Neutrophil (primary cell): ENCODE measurements around the gene HACD4.

Experiments used
- H3K27ac ChIP-seq: fragments of 200-600 bp; sonication (generic); 2 replicates; pipeline ENCODE4 v1.5.1; 2016; ENCODE audit warnings: mild to moderate bottlenecking, moderate library complexity
- H3K27me3 ChIP-seq: fragments of 200-600 bp; sonication (generic); 2 replicates; pipeline ENCODE4 v1.6.0; 2016; ENCODE audit warnings: mild to moderate bottlenecking
- H3K36me3 ChIP-seq: fragments of 200-600 bp; sonication (generic); 2 replicates; pipeline ENCODE4 v1.5.1; 2017
- H3K4me1 ChIP-seq, 2 experiments: fragments of 200-600 bp in 1 of 2; sonication (generic) in 1 of 2; 1 replicate in 1 of 2; 2 replicates in 1 of 2; pipeline versions ENCODE4 v1.5.1 to v1.6.1; 2013 to 2016; ENCODE audit warnings: low read depth in 1 of 2, low read length in 1 of 2, mild to moderate bottlenecking in 1 of 2, moderate library complexity in 1 of 2; ENCODE audit not compliant: control insufficient read depth in 1 of 2, insufficient read depth in 1 of 2
- H3K4me3 ChIP-seq, 2 experiments: fragments of 200-600 bp in 1 of 2; sonication (generic) in 1 of 2; 1 replicate in 1 of 2; 2 replicates in 1 of 2; pipeline ENCODE4 v1.5.1; 2013 to 2016; ENCODE audit warnings: low read depth in 1 of 2, low read length in 1 of 2, mild to moderate bottlenecking in 1 of 2, moderate library complexity in 1 of 2
- H3K9me3 ChIP-seq: fragments of 200-600 bp; sonication (generic); 2 replicates; pipeline ENCODE4 v1.5.1; 2016
- TF ChIP-seq, protein P1 (sequence below): fragments of 200-600 bp; sonication (generic); IDR thresholded peaks from 2 replicates; pipeline ENCODE4 v1.5.1; 2016; ENCODE audit warnings: antibody characterized with exemption

The HACD4 gene

DNA sequence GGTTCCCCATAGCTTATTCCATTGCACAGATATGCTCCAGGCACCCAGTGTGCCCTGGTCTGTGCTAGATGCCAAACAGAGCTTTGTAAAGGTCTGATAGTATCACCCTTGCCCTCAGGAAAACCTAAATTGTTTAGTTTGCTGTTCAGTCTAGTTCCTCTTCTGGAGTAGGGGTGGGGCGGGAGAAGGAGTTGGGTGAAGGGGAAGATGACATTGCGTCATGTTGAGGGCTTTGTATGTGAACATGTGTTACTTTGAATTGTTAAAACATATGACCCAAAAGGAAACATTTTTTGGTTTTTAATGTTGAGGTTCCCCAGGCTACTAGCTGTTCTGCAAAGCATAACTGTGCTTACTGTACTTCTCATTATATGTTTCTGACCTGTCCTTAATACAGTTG is 40.6 kb downstream of the HACD4 start:
- Histone ChIP-seq H3K36me3 (peaks cover under 1% of the 10 kb centered on the region), H3K27ac (peak overlapping the region; percentile 92), H3K9me3 (no peaks in the 10 kb centered on the region), H3K4me1 (peaks cover 42 to 52% of the 10 kb centered on the region in 2 experiments), H3K4me3 (peak overlapping the region; percentile 36 to 51), H3K27me3 (no peaks in the 10 kb centered on the region)
- TF ChIP-seq, protein P1, sequence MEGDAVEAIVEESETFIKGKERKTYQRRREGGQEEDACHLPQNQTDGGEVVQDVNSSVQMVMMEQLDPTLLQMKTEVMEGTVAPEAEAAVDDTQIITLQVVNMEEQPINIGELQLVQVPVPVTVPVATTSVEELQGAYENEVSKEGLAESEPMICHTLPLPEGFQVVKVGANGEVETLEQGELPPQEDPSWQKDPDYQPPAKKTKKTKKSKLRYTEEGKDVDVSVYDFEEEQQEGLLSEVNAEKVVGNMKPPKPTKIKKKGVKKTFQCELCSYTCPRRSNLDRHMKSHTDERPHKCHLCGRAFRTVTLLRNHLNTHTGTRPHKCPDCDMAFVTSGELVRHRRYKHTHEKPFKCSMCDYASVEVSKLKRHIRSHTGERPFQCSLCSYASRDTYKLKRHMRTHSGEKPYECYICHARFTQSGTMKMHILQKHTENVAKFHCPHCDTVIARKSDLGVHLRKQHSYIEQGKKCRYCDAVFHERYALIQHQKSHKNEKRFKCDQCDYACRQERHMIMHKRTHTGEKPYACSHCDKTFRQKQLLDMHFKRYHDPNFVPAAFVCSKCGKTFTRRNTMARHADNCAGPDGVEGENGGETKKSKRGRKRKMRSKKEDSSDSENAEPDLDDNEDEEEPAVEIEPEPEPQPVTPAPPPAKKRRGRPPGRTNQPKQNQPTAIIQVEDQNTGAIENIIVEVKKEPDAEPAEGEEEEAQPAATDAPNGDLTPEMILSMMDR: no peak

DNA sequence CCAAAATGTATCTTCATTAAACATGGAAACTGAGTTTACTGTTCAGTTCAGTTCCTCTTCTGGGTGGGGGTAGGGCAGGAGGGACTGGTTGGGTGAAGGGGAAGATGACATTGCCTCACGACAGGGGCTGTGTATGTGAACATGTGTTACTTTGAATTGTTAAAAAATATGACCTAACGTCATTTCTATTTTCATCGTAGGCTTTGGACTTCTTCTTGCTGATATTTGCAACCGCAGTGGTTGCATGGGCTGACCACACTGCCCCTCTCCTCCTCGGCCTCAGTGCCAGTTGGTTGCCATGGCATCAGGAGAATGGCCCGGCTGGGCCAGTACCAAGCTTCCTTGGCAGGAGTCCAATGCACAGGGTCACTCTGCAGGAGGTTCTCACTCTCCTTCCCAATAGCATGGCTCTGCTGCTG is 41.5 kb downstream of the HACD4 start:
- no peaks in the 10 kb centered on the region for H3K9me3 ChIP-seq
- H3K27me3 ChIP-seq: no peaks in the 10 kb centered on the region
- peak overlapping the region; percentile 36 to 51 for H3K4me3 ChIP-seq
- peaks cover 47 to 61% of the 10 kb centered on the region in 2 experiments for H3K4me1 ChIP-seq
- TF ChIP-seq, protein P1: no peak
- H3K27ac ChIP-seq: peak overlapping the region; percentile 92
- H3K36me3 ChIP-seq: no peaks in the 10 kb centered on the region

DNA sequence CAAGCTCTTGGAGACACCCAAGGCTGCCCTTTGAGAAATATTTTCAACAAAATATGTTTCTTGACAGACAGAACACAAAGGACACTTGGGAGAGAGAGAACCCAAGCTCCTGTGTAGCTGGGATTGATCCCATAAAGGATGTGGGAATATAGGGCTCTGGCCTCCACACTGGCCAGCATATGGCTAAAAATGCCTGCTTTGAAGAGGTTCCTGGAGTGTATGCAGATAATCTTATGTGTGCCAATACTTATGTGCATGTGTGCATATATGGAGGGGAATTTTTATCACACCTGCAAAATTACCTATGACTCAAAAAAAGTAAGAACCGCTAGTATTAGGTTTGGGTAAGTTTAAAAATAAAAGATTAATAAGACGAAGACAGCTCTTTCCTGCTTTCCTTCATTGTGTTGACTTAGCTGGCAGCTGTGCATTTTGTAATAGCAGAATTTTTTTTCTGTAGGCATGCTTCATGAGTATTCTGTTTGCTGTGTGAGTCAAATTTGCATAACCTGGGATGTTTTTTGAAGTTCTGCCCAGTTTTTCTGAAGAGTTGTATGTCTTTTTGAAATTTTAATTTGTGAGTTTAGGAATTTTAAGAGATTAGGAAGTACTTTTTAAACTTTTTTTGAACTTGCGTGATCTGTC is 42.6 kb downstream of the HACD4 start:
- H3K27ac ChIP-seq: peak overlapping the region; percentile 92
- no peaks in the 10 kb centered on the region for H3K9me3 ChIP-seq
- peaks cover 58 to 72% of the 10 kb centered on the region in 2 experiments for H3K4me1 ChIP-seq
- H3K4me3 ChIP-seq: no peak overlapping the region
- H3K27me3 ChIP-seq: no peaks in the 10 kb centered on the region
- TF ChIP-seq, protein P1: no peak
- H3K36me3 ChIP-seq: no peaks in the 10 kb centered on the region

DNA sequence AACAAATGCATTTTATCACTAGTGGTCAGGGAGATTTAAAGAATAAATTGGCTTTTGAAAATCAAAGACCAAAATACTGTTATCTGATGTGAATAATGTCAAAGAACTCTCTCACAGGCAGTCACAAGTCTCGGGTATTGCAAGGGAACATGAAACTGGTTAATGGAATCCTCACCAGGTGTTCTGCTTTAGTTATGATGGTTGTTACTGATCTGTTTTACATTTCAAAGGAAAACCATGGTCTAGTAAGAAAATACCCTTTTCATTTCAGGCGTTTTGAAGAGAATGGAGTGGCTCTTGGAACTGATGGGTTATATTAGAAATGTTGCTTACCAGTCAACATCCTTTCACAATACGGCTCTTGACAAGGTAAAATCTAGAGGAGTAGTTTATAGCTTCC is 43.4 kb downstream of the HACD4 start:
- no peaks in the 10 kb centered on the region for H3K27me3 ChIP-seq

DNA sequence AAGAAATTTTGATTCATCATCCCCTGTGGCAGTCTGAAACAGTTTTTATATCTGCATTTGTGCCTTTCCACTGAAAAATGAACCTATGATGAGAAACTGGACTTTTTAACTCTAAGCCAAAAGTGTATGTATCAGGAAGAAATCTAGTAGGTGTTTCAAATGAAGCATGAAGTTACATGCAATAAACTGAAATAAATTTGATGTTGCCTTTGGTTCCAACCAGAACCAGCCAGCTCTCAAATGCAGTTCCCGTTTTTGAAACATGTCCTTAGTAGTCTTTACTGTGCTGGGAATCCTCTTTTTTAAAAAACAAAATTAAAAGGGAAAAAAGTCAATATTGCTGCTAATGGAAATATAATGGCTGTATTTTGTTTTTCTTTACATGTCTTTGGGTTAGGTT is 43.9 kb downstream of the HACD4 start:
- Histone ChIP-seq H3K4me3 (no peak overlapping the region), H3K9me3 (no peaks in the 10 kb centered on the region), H3K36me3 (no peaks in the 10 kb centered on the region), H3K4me1 (peaks cover 64 to 78% of the 10 kb centered on the region in 2 experiments), H3K27me3 (no peaks in the 10 kb centered on the region), H3K27ac (peak overlapping the region; percentile 92)
- TF ChIP-seq, protein P1: no peak

More for the DNA sequence above, 43.4 kb downstream of the HACD4 start:
- H3K4me1 ChIP-seq: peaks cover 64 to 75% of the 10 kb centered on the region in 2 experiments
- peak overlapping the region; percentile 92 for H3K27ac ChIP-seq
- no peaks in the 10 kb centered on the region for H3K9me3 ChIP-seq
- no peaks in the 10 kb centered on the region for H3K36me3 ChIP-seq
- TF ChIP-seq, protein P1: no peak
- no peak overlapping the region for H3K4me3 ChIP-seq
